HG03025 (cell line): ENCODE data around the gene NECTIN2.
"Not testable (repeated sequence)": the region's sequence is repeated elsewhere in the genome, so short reads cannot be mapped to it uniquely, and the experiment has no call there.

ENCODE experiments used
- ATAC-seq: cut with Tn5 transposase; IDR thresholded peaks from one replicate; pipeline ENCODE4 v1.9.1; 2021; ENCODE audit warnings: mild to moderate bottlenecking, moderate library complexity; ENCODE audit not compliant: unreplicated experiment, low FRiP score

Gene NECTIN2

DNA sequence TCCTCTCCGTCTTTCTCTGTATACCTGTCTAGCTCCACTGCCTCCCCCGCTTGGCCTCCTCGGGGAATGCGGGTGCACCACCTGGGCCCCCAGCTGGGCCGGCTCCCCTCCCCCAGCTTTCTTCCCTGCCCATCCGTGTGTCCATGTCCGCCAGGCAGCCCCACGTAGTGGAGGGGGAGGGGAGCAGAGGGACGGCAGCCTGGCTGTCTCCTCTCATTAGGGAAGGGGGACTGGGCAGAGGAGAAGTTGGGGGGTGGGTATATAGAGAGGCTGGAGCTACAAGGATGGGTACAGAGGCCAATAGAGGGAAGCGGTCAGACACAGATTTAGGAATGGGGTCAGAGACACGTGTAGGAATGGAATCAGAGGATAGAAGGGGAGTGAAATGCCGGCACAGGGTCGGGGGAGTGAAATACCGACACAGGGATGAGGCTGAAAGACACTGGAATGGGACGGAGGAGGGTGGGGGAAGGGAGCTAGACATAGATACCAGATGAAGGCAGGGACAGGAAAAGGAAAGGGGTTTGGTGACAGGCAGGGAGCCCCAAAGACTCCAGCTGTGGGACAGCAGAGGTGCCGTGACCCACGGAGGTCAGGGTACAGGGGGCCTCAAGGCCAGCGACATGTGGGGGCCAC lies 2.8 kb downstream of the NECTIN2 start:
- ATAC-seq, result no peak

DNA sequence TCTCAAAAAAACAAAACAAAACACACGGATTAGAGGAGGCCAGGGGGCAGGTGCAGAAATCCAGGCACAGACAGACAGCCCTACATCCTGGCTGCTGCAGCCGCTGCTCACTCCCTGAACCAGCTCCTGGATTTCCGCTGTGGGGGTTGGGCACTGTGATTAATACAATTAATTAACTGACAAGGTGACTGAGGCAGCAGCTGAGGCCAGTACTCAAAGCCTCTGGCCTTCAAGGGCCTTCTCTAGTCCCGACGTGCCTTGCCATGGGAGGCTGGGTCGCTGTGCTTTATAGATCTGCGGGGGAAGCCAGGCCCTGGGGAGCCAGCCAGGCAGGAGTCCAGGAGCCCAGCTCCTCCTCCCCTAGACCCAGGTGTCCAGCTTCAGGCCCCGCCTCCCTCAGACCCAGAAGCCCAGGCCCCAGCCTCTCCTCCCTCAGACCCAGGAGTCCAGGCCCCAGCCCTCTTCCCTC lies 4.6 kb downstream of the NECTIN2 start:
- ATAC-seq, result no peak

DNA sequence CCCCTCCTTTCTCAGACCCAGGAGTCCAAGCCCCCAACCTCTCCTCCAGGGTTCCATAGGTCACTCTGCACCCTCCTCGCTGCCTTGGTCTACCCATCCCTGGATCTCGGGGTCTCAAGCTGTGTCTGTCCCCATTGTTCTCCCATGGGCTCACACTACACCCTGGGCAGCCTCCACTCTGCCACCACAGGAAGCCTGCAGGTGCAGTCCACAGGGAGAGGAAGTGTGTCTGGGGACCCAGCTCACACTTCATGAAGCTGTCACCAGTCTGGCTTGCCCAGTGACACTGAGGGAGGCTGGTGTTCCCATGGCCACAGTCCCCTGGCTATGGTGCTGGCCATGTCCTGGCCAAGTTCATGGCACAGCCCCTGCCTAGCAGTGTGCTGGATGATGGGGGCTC lies 5.3 kb downstream of the NECTIN2 start:
- no peak for ATAC-seq

DNA sequence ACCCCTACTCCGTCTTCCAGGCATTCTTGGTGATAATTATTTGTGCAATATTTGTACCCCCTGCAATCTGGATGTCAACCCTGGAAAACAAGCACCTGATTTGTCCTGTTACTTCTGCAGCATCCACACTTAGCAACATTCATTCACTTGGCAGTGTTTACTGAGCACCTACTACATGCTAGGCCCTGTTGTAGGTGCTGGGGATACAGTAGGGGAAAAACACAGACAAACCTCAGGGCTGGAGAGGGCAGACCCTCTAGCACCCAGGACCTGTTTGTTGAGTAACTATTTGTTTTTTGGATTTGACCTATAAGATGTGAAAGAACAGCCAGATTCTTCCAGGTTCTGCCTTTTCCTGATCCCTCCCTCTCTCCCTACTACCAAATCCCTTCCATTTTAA lies 9.5 kb downstream of the NECTIN2 start:
- no peak for ATAC-seq

DNA sequence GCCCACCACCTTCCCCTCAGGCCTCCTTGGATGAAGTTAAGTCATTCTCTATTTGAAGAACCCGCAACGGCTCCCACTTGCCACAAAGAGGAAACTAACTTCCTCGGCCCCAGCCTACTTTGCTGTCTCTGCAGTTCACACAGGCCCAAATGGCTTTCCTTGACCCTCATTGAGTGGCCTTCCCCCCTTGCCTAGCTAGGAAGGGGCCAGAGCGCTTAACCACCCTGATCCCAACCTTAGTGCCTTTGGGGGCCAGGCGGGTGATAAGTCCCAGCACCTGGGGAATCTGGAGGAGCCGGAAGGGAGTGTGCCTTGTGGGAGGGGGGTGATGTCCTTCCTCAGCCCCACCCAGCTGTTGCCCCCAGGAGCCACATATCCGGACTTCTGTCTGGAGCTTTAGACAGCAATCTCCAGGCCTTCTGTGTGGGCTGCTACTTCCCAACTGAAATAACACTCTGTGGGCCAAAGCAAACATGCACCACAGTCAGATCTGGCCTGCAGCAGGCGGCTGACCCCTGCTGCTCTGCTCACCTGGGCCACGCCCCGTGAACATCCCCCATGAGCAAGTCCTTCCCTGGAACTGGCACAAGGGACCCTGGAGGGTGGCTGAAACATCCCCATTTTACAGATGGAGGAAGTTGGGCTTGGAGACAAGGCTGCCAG lies 10.5 kb downstream of the NECTIN2 start:
- no peak for ATAC-seq

DNA sequence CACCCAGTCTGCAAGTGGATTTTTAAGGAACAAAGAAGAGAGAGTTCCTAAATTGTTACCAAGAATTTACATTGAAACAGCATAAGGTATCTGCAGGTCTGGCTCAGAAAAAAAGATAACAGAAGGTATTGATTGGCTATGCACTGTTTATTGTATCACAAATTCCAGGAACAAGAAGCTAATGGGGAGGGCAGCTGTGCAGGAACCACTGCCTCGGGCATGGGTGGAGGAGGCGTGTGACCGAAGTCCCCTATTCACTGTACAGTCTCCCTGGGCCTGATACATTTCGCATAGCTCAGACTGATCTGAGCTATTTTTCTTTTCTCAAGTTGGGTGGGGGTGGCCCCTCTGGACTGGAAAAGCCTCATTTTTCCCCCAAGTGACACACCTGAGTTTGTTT lies 11.7 kb downstream of the NECTIN2 start:
- no peak for ATAC-seq

DNA sequence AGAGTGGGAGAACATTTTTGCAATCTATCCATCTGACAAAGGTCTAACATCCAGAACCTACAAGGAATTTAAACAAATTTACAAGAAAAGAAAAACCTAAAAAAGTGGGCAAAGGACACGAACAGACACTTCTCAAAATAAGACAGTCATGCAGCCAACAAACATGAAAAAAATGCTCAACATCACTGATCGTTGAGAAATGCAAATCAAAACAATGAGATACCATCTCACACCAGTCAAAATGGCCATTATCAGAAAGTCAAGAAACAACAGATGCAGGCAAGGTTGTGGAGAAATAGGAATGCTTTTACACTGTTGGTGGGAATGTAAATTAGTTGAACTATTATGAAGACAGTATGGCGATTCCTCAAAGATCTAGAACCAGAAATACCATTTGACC lies 15.5 kb downstream of the NECTIN2 start:
- ATAC-seq, result not testable (repeated sequence)

DNA sequence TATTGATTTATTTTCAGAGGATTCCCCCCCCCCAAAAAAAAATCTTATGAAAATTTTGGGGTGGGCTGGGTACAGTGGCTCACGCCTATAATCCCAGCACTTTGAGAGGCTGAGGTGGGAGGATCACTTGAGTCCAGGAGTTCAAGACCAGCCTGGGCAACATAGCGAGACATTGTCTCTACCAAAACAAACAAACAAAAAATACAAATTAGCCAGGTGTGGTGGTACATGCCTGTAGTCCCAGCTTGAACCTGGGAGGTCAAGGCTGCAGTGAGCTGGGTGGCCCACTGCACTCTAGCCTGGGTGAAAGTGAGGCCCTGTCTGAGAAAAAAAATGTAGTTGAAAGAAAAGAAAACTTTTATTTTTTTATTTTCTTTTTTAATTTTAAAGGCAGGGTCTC lies 17.9 kb downstream of the NECTIN2 start:
- no peak for ATAC-seq

DNA sequence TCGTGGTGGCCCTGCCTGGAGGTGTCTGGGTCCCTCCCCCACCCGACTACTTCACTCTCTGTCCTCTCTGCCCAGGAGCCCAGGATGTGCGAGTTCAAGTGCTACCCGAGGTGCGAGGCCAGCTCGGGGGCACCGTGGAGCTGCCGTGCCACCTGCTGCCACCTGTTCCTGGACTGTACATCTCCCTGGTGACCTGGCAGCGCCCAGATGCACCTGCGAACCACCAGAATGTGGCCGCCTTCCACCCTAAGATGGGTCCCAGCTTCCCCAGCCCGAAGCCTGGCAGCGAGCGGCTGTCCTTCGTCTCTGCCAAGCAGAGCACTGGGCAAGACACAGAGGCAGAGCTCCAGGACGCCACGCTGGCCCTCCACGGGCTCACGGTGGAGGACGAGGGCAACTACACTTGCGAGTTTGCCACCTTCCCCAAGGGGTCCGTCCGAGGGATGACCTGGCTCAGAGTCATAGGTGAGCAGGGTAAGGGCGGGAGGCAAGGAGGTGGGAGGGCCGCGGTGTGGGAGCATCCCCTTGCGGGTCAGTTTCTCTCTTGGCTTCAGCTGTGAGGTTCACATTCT lies 19.2 kb downstream of the NECTIN2 start:
- ATAC-seq, result no peak

DNA sequence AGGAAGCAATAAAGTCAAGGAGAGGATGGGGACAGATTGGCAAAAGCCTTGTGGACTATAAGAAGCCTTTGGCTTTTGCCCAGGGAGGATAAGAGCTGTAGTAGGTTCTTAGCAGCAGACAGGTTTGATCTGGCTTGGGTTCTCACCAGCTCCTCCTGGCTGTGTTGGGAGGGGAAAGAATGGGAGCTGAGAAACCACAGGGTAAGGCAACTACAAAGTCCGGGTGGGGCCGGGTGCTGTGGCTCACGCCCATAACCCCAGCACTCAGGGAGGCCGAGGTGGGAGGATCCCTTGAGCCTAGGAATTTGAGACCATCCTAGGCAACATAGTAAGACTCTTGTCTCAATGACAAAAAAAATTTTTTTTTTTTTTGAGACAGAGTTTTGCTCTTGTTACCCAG lies 20.6 kb downstream of the NECTIN2 start:
- ATAC-seq, result no peak

DNA sequence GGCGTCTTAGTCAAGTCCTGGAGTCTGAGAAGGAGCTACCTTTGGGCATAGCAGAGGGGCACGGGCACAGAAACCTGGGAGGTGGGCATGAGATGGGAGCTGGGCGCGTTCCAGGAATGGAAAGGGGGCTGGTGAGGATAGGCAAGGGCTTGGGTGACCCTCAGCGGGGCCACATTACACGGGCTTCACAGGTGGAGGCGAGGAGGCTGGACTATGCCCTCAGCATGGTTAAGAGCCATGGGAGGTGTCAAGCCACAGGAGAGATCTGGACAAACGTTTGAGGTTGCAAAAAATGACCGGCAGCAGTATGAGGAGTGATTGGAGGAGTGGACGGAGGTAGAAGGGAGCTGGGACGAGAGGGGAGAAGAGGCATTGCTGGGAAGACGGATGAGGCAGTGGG lies 21.5 kb downstream of the NECTIN2 start:
- ATAC-seq, result no peak

DNA sequence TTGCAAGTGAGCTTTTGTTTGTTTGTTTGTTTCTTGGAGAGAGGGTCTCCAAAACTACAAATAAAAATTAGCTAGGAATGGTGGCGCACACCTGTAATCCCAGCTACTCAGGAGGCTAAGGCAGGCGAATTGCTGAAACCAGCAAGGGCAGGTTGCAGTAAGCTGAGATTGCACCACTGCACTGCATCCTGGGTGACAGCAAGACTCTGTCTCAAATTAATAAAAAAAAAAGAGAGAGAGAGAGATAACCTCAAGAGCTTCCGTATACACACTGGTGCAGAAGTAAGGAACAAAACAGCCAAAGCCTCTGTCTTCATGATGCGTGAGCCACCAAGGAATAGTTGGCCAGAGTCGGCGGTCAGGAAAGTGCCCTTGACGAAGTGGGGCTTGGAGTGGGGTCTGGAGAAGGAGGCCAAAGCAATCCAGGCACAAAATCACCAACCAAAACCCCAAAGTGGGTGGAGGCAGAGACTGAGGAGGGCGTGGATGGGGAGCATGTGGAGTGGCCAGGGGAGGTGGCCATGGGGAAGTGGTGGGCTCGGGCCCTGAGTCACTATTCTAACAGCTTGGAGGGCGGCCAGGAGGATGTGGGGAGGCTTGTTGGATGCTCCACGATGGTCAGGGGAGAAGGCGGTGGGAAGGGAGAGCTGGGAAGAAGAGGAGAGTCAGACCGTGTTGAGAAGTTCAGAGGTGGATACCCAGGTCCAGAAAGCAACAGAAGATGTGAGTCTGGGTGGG lies 23.8 kb downstream of the NECTIN2 start:
- ATAC-seq, result no peak

DNA sequence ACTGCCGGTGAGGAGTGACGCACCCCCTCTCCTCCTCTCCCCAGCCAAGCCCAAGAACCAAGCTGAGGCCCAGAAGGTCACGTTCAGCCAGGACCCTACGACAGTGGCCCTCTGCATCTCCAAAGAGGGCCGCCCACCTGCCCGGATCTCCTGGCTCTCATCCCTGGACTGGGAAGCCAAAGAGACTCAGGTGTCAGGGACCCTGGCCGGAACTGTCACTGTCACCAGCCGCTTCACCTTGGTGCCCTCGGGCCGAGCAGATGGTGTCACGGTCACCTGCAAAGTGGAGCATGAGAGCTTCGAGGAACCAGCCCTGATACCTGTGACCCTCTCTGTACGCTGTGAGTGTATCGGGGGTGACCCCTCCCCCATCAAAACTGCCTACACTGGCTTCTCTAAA lies 25.7 kb downstream of the NECTIN2 start:
- no peak for ATAC-seq

DNA sequence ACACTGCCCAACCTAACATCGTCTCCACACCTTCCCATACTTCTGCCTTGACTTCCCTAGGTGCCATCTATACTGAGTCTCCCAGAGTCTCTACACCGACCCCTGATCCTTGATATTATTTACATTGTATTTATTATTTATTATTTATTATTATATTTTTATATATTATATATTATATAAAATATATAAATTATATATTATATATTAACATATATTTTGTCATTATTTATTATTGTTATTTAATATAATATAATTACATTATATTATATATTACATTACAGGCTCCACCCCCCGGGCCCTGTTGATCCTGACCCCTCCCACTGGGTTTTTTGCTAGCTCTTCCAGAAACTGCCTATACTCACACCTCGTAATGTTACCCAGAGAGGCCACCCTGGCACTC lies 26.6 kb downstream of the NECTIN2 start:
- no peak for ATAC-seq

DNA sequence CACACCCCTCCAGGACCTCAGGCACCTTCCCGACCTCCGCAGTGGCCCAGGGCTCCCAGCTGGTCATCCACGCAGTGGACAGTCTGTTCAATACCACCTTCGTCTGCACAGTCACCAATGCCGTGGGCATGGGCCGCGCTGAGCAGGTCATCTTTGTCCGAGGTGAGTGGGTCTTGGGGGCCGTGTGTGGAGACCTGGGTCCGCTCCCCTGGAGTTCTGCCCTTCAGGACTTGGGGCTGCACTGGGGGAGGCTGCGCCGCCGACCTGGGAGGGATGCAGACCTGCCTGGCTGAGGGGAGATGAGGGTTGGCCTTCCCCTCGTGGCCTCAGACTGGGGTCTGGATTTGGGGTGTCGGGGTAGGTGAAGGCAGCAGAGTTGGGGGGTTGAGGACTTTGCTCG lies 28.2 kb downstream of the NECTIN2 start:
- no peak for ATAC-seq

DNA sequence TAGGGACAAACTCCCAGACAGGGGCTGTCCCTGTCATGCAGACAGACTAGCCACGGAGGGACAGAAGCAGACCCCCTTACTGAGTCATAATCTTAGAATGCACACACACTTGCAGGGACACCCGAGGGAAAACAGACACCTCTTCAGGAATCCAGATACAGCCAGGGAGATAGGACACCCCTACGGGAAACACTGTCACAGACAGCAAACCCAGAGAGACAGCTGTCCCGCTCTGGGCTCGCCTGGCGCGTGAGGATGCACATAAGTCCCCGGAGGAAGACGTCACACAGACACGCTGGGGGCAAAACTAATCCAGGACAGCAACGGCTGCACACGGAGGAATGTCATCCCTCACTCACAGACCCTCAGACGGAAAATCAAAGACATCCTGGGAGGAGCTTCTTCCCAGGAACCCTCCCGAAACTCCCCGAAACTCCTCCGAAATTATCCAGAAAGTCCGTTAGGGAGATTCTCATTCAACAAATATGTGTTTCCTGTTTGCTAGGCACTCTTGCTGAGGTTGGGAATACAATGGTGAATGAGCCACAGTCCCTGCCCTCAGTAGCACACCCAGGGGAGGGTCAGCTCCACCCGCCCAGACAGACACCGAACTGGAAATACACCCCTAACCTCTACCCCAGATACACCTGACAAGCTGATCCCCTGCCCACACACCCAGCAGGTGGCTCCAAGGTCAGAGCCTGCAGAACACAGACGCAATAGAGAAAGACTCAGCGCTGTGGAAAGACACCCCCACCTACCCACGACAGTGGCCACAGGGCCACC lies 29.8 kb downstream of the NECTIN2 start:
- ATAC-seq, result no peak

DNA sequence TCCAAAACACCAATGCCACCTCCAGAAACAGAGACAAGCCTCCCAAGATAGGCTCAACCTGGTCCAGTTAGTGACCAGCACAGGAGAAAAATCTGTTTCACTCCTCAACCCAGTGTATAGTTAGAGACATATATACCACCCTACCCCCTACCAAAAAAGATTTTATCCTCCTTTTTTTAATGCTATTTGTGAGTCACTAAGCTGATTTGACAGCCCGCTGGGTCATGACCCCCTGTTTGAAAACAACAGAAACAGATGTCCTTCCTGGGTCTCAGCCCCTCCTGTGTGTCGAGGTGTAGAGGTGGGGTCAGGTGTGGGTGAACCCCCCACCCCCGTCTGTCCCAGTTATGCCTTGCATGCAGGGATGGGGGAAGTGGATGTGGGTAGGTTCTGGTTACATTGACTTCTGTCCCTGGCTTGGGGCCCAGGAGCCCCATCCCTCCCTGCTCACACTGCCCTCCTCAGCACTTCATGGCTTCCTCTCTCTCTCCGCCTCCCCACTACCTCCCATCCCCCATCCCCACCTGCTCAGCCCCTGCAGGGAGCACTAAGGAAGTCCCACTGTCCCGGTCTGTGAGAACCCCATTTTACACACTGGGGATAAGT lies 30.9 kb downstream of the NECTIN2 start:
- ATAC-seq, result no peak

DNA sequence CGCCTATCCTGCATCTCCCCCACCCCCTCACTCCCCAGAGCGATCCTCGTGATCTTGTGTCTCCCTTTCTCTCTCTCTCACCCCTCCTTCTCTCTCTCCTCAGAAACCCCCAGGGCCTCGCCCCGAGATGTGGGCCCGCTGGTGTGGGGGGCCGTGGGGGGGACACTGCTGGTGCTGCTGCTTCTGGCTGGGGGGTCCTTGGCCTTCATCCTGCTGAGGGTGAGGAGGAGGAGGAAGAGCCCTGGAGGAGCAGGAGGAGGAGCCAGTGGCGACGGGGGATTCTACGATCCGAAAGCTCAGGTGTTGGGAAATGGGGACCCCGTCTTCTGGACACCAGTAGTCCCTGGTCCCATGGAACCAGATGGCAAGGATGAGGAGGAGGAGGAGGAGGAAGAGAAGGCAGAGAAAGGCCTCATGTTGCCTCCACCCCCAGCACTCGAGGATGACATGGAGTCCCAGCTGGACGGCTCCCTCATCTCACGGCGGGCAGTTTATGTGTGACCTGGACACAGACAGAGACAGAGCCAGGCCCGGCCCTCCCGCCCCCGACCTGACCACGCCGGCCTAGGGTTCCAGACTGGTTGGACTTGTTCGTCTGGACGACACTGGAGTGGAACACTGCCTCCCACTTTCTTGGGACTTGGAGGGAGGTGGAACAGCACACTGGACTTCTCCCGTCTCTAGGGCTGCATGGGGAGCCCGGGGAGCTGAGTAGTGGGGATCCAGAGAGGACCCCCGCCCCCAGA lies 32.2 kb downstream of the NECTIN2 start:
- no peak for ATAC-seq

DNA sequence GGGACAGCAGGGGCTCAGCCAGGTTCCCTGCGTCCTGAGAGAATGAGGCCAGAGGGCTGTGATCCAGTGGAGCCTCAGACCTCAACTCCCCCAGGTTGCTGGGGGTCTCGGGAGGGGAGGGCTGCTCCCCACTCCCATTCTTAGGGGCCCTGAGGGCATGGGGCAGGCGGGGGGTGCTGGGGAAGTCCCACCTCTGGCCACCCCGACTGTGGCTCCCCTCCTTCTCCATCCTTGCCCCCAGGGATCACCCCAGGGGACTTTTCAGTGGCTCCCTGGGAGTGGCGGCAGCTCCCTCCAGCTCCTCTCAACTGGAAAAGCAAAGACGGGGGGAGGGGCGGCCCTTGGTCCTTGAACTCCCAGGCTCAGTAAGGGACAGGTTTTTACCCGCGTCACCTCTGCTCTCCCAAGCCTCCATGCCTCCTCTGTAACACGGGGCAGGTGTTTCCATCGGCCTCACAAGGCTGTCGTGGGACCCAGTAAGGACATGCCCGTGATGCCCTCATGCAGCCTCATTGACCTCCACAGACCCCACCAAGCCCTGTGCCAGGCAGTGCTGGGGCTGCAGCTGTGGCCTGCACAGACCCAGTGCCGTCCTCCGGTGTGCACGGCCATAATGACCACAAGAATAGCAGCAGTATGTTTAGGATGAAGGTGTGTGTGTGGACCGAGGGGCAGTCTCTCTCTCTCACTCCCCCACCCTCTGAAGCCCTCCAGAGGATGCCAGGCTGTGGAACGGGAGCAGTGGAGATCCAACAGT lies 33.4 kb downstream of the NECTIN2 start:
- ATAC-seq, result no peak
